OCI-LY3 (cell line): ENCODE measurements around the gene SSPN.

Experiments used
- CTCF ChIP-seq: fragments of 200-600, 300-600 bp; sonication (generic); IDR thresholded peaks from 2 replicates; pipeline ENCODE4 v1.5.1; 2014; ENCODE audit warnings: antibody characterized with exemption, low read length, low read depth
- EZH2phosphoT487 ChIP-seq: fragments of 200-600 bp; shearing (Covaris generic); IDR thresholded peaks from 2 replicates; pipeline ENCODE4 v1.6.1; 2018; ENCODE audit warnings: antibody characterized with exemption, mixed run types, low read depth

DNA sequence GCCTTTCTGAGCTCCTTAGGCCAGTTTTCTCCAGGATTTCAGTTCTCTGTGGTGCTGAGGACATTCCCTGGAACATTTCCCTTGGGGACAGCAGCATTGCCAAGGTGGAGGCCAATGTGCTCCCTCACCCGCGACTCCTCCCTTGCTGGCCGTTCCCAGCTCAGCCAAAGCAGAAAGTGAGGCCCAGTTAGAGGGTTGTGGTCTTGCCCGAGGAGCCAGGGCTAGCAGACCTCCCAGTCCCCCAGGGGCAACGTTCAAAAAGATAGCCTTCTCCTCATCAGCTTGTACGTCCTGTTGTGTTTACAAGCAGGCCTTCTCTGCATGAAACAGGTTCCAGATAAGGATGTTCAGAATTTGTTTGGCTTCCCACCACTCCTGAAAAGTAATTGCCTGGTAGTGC, 78.4 kb downstream of the SSPN start:
- TF ChIP-seq CTCF: no peak
- TF ChIP-seq EZH2phosphoT487: no peak
